Measurements from ENCODE around the gene CACYBP. TPM values are rescaled to one million over a fixed set of nuclear protein-coding genes. Genes with fewer than 3 reads are reported as not detected.

Gene CACYBP
- total RNA-seq, 2 experiments from 2014 or later = 343 to 473 TPM

GRCh38 chr1:175045097-175045496, 45.4 kb downstream of the CACYBP start:
- TF ChIP-seq EZH2phosphoT487 (IDR thresholded peaks at IDR 0.05; ENCODE audit: borderline replicate concordance, low read depth, low read length) = no peak
- TF ChIP-seq, protein P1, sequence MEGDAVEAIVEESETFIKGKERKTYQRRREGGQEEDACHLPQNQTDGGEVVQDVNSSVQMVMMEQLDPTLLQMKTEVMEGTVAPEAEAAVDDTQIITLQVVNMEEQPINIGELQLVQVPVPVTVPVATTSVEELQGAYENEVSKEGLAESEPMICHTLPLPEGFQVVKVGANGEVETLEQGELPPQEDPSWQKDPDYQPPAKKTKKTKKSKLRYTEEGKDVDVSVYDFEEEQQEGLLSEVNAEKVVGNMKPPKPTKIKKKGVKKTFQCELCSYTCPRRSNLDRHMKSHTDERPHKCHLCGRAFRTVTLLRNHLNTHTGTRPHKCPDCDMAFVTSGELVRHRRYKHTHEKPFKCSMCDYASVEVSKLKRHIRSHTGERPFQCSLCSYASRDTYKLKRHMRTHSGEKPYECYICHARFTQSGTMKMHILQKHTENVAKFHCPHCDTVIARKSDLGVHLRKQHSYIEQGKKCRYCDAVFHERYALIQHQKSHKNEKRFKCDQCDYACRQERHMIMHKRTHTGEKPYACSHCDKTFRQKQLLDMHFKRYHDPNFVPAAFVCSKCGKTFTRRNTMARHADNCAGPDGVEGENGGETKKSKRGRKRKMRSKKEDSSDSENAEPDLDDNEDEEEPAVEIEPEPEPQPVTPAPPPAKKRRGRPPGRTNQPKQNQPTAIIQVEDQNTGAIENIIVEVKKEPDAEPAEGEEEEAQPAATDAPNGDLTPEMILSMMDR (conservative IDR thresholded peaks at IDR 0.05; ENCODE audit: low read length) = no peak
- Histone ChIP-seq H4K20me1 (ENCODE audit: insufficient read depth, low read length) (no peaks in the 10 kb centered on the region), H3K4me3 (ENCODE audit: low read depth, low read length, poor library complexity, severe bottlenecking) (no peak overlapping the region), H3K4me2 (ENCODE audit: low read length) (no peak overlapping the region), H3K36me3 (ENCODE audit: insufficient read depth, low read length) (no peaks in the 10 kb centered on the region), H3K9me2 (ENCODE audit: insufficient read depth, low read length) (no peaks in the 10 kb centered on the region), H3K79me2 (ENCODE audit: insufficient read depth, low read depth, low read length) (no peaks in the 10 kb centered on the region), H3K9me3 (ENCODE audit: low read length) (no peaks in the 10 kb centered on the region), H3K4me1 (ENCODE audit: insufficient read depth, low read length, poor library complexity, severe bottlenecking) (no peaks in the 10 kb centered on the region), H2AFZ (ENCODE audit: low read length) (no peak overlapping the region), H3K27ac (ENCODE audit: low read depth, low read length, poor library complexity, severe bottlenecking) (no peak overlapping the region)
- ChIA-PET POLR2A (no interaction called here), CTCF (ENCODE audit: unreplicated experiment) (no interaction called here)
- no TSS peak for BruUV-seq (replicated peaks)
- no peak for DNase-seq (ENCODE audit: low spot score)
- intact Hi-C loops (cut with micrococcal nuclease; ENCODE audit: unreplicated experiment) = no loop called here

- H3K9me3 ChIP-seq (ENCODE audit: low read length) = no peaks in the 10 kb centered on the region
- no peaks in the 10 kb centered on the region for H3K79me2 ChIP-seq (ENCODE audit: insufficient read depth, low read depth, low read length)
- TF ChIP-seq, protein P1 (conservative IDR thresholded peaks at IDR 0.05; ENCODE audit: low read length) = no peak
- TF ChIP-seq EZH2phosphoT487 (IDR thresholded peaks at IDR 0.05; ENCODE audit: borderline replicate concordance, low read depth, low read length) = no peak
- no peaks in the 10 kb centered on the region for H3K4me1 ChIP-seq (ENCODE audit: insufficient read depth, low read length, poor library complexity, severe bottlenecking)
- no peaks in the 10 kb centered on the region for H3K9me2 ChIP-seq (ENCODE audit: insufficient read depth, low read length)
- H3K4me2 ChIP-seq (ENCODE audit: low read length) = no peak overlapping the region
- H3K36me3 ChIP-seq (ENCODE audit: insufficient read depth, low read length) = no peaks in the 10 kb centered on the region
- no peaks in the 10 kb centered on the region for H4K20me1 ChIP-seq (ENCODE audit: insufficient read depth, low read length)
- ChIA-PET CTCF (ENCODE audit: unreplicated experiment) (no interaction called here), POLR2A (no interaction called here)
- H2AFZ ChIP-seq (ENCODE audit: low read length) = no peak overlapping the region
- intact Hi-C loops (cut with micrococcal nuclease; ENCODE audit: unreplicated experiment) = no loop called here
- no peak overlapping the region for H3K4me3 ChIP-seq (ENCODE audit: low read depth, low read length, poor library complexity, severe bottlenecking)
- DNase-seq (ENCODE audit: low spot score) = no peak
- H3K27ac ChIP-seq (ENCODE audit: low read depth, low read length, poor library complexity, severe bottlenecking) = no peak overlapping the region
- no TSS peak for BruUV-seq (replicated peaks)
These were observed 45.8 kb downstream of the CACYBP start for GRCh38 chr1:175045519-175045918.

GRCh38 chr1:175050992-175051391, 51.2 kb downstream of the CACYBP start:
- Histone ChIP-seq H3K79me2 (ENCODE audit: insufficient read depth, low read depth, low read length) (no peaks in the 10 kb centered on the region), H3K4me1 (ENCODE audit: insufficient read depth, low read length, poor library complexity, severe bottlenecking) (no peaks in the 10 kb centered on the region), H3K36me3 (ENCODE audit: insufficient read depth, low read length) (no peaks in the 10 kb centered on the region), H3K4me2 (ENCODE audit: low read length) (no peak overlapping the region), H2AFZ (ENCODE audit: low read length) (no peak overlapping the region), H3K9me3 (ENCODE audit: low read length) (no peaks in the 10 kb centered on the region), H3K9me2 (ENCODE audit: insufficient read depth, low read length) (no peaks in the 10 kb centered on the region), H4K20me1 (ENCODE audit: insufficient read depth, low read length) (no peaks in the 10 kb centered on the region), H3K4me3 (ENCODE audit: low read depth, low read length, poor library complexity, severe bottlenecking) (no peak overlapping the region), H3K27ac (ENCODE audit: low read depth, low read length, poor library complexity, severe bottlenecking) (no peak overlapping the region)
- ChIA-PET CTCF (ENCODE audit: unreplicated experiment) (no interaction called here), POLR2A (interaction anchor here (0.7 kb wide), 1 partner anchor 10 kb away, joined by 3 read pairs; no protein-coding TSS in a partner anchor)
- TF ChIP-seq, protein P1 (conservative IDR thresholded peaks at IDR 0.05; ENCODE audit: low read length) = no peak
- no peak for TF ChIP-seq EZH2phosphoT487 (IDR thresholded peaks at IDR 0.05; ENCODE audit: borderline replicate concordance, low read depth, low read length)
- intact Hi-C loops (cut with micrococcal nuclease; ENCODE audit: unreplicated experiment) = no loop called here
- DNase-seq (ENCODE audit: low spot score) = no peak
- BruUV-seq (replicated peaks) = no TSS peak

All from OCI-LY7 (cell line).